Measurements from ENCODE around the gene DUSP1. TPM values are rescaled to one million over a fixed set of nuclear protein-coding genes. Genes with fewer than 3 reads are reported as not detected.

The DUSP1 gene
- polyA plus RNA-seq, 1 experiment: 432 TPM

DNA sequence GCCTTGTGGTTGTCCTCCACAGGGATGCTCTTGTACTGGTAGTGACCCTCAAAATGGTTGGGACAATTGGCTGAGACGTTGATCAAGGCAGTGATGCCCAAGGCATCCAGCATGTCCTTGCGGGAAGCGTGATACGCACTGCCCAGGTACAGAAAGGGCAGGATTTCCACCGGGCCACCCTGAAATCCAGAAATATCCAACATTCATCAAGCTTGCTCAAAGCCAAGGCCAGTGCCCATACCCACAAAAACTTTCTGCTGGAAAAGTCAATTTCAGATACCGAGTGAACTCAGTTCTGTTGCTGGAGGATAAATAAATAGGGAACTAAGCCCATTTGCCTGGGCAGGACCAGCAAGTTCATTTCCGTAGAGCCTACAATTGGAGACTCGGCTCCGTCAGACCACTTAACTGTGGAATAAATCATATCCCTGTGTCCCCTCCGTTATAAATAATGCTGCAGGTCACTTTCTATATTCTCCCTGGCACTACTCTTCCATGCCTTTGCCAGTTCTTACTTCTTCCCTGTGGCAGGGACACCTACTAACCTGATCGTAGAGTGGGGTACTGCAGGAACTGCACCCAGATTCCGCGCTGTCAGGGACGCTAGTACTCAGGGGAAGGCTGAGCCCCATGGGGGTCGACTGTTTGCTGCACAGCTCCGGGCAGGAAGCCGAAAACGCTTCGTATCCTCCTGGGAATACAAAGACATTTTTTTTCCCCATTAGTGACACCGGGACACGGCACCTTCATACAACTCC lies 1.2 kb downstream of the DUSP1 start:
- POLR2A ChIA-PET: interaction anchor here (0.5 to 1.6 kb wide), 9 partner anchors 29 to 170 kb away, joined by 3 to 8 read pairs (median 5); no protein-coding TSS in a partner anchor
- TF ChIP-seq, protein P1, sequence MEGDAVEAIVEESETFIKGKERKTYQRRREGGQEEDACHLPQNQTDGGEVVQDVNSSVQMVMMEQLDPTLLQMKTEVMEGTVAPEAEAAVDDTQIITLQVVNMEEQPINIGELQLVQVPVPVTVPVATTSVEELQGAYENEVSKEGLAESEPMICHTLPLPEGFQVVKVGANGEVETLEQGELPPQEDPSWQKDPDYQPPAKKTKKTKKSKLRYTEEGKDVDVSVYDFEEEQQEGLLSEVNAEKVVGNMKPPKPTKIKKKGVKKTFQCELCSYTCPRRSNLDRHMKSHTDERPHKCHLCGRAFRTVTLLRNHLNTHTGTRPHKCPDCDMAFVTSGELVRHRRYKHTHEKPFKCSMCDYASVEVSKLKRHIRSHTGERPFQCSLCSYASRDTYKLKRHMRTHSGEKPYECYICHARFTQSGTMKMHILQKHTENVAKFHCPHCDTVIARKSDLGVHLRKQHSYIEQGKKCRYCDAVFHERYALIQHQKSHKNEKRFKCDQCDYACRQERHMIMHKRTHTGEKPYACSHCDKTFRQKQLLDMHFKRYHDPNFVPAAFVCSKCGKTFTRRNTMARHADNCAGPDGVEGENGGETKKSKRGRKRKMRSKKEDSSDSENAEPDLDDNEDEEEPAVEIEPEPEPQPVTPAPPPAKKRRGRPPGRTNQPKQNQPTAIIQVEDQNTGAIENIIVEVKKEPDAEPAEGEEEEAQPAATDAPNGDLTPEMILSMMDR (IDR thresholded peaks at IDR 0.05; ENCODE audit: insufficient read depth, low read depth, low read length): no peak
- H3K4me3 ChIP-seq (ENCODE audit: low read depth, low read length): peak overlapping the region; percentile 82
- peaks cover 12% of the 10 kb centered on the region for H3K36me3 ChIP-seq (ENCODE audit: control insufficient read depth, insufficient read depth, low read length)
- DNase-seq (ENCODE audit: low read depth): no peak
- H3K27me3 ChIP-seq (ENCODE audit: control insufficient read depth, insufficient read depth, low read length): no peaks in the 10 kb centered on the region
- CTCF ChIA-PET: interaction anchor here (0.9 to 11.6 kb wide), 15 partner anchors 15 to 178 kb away, joined by 3 to 92 read pairs (median 5); no protein-coding TSS in a partner anchor

- POLR2A ChIA-PET: interaction anchor here (0.5 to 1.1 kb wide), 3 partner anchors 29 to 170 kb away, joined by 3 to 4 read pairs (median 3); no protein-coding TSS in a partner anchor
- Histone ChIP-seq H3K27me3 (ENCODE audit: control insufficient read depth, insufficient read depth, low read length) (no peaks in the 10 kb centered on the region), H3K36me3 (ENCODE audit: control insufficient read depth, insufficient read depth, low read length) (peaks cover 12% of the 10 kb centered on the region), H3K4me3 (ENCODE audit: low read depth, low read length) (peak overlapping the region; percentile 82)
- CTCF ChIA-PET: interaction anchor here (0.6 to 11.6 kb wide), 10 partner anchors 14 to 163 kb away, joined by 3 to 92 read pairs (median 8); no protein-coding TSS in a partner anchor
- DNase-seq (ENCODE audit: low read depth): no peak
- TF ChIP-seq, protein P1 (IDR thresholded peaks at IDR 0.05; ENCODE audit: insufficient read depth, low read depth, low read length): no peak
Measured at GRCh38 chr5:172769342-172769615, 1.7 kb downstream of the DUSP1 start.

GRCh38 chr5:172768573-172769341 lies 2.2 kb downstream of the DUSP1 start:
- CTCF ChIA-PET: interaction anchor here (0.6 to 11.6 kb wide), 7 partner anchors 31 to 163 kb away, joined by 3 to 92 read pairs (median 4); no protein-coding TSS in a partner anchor
- TF ChIP-seq, protein P1 (IDR thresholded peaks at IDR 0.05; ENCODE audit: insufficient read depth, low read depth, low read length): no peak
- POLR2A ChIA-PET: interaction anchor here (0.8 to 1.1 kb wide), 2 partner anchors 28 to 171 kb away, joined by 3 read pairs; no protein-coding TSS in a partner anchor
- Histone ChIP-seq H3K4me3 (ENCODE audit: low read depth, low read length) (peak overlapping the region; percentile 82), H3K27me3 (ENCODE audit: control insufficient read depth, insufficient read depth, low read length) (no peaks in the 10 kb centered on the region), H3K36me3 (ENCODE audit: control insufficient read depth, insufficient read depth, low read length) (peaks cover 12% of the 10 kb centered on the region)
- DNase-seq (ENCODE audit: low read depth): no peak

DNA sequence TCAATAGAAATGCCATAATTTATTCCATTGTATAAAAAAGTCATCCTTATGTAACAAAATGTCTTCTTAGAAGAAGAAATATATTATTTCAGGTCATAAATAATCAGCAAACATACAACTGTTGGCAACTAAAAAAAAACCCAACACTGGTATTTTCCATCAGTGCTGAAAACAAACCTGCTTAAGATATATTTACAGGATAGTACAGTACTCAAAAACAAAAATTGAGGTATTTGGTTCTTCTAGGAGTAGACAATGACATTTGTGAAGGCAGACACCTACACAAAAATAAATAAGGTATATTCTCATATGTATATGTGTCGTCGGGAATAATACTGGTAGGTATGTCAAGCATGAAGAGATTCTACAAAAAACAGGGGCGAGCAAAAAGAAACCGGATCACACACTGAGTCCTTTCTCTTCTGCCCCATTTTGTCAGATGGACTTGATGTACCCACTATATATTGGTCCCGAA lies 2.9 kb downstream of the DUSP1 start:
- H3K4me3 ChIP-seq (ENCODE audit: low read depth, low read length): peak overlapping the region; percentile 82
- ChIA-PET POLR2A (no interaction called here), CTCF (interaction anchor here (2.1 to 11.6 kb wide), 4 partner anchors 55 to 164 kb away, joined by 5 to 92 read pairs (median 32); no protein-coding TSS in a partner anchor)
- DNase-seq (ENCODE audit: low read depth): no peak
- H3K27me3 ChIP-seq (ENCODE audit: control insufficient read depth, insufficient read depth, low read length): no peaks in the 10 kb centered on the region
- TF ChIP-seq, protein P1 (IDR thresholded peaks at IDR 0.05; ENCODE audit: insufficient read depth, low read depth, low read length): no peak
- H3K36me3 ChIP-seq (ENCODE audit: control insufficient read depth, insufficient read depth, low read length): peaks cover 12% of the 10 kb centered on the region
